HG02763 (cell line): ENCODE results near the gene COL4A2.
"Not testable (repeated sequence)": the region's sequence is repeated elsewhere in the genome, so short reads cannot be mapped to it uniquely, and the experiment has no call there.

Source experiments
- ATAC-seq: cut with Tn5 transposase; IDR thresholded peaks from one replicate; pipeline ENCODE4 v1.9.1; 2021; ENCODE audit warnings: mild to moderate bottlenecking, moderate library complexity; ENCODE audit not compliant: unreplicated experiment

The COL4A2 gene

DNA sequence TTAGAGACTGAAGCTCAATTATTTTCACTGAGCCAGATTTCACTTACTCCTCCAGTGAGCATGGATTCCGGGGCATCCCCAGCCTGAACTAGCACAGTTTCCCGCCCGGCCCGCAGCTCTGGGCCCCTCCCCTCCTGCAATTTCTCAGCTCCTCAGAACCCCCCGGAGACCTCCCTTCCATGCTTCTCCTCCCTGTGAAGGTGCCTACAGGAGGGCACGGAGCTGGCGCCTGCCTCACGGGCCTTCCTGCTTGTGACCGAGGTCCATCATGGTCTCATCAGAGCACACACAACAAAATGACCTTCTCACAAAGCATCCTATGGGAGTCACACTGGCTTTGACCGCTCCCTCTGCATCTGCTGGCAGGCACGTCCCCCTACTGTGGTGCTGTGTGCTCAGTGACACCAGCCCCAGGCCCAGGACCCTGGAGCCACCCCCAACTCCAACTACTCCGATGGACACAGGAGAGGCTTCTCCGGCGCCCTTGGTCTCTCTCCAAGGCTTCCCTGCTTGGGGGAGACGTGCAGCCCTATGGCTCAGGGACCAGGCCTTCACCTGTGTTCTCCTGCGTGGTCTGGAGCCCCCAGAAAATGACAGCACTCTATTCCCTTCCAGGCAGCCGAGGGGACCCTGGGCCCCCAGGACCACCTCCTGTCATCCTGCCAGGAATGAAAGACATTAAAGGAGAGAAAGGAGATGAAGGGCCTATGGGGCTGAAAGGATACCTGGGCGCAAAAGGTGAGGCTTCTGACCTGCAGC is 177.4 kb downstream of the COL4A2 start:
- ATAC-seq = no peak

DNA sequence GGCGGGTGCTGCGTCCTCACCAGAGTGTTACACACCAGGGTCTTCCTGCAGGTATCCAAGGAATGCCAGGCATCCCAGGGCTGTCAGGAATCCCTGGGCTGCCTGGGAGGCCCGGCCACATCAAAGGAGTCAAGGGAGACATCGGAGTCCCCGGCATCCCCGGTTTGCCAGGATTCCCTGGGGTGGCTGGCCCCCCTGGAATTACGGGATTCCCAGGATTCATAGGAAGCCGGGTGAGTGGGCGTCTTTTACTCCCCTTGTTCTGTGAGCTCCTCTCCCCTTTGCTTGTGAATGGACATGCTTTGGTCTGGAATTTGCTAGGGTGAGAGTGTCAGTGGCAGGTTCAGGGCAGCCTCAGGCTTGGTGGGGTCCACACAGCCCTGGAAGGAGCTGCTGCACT is 178.5 kb downstream of the COL4A2 start:
- ATAC-seq = no peak

DNA sequence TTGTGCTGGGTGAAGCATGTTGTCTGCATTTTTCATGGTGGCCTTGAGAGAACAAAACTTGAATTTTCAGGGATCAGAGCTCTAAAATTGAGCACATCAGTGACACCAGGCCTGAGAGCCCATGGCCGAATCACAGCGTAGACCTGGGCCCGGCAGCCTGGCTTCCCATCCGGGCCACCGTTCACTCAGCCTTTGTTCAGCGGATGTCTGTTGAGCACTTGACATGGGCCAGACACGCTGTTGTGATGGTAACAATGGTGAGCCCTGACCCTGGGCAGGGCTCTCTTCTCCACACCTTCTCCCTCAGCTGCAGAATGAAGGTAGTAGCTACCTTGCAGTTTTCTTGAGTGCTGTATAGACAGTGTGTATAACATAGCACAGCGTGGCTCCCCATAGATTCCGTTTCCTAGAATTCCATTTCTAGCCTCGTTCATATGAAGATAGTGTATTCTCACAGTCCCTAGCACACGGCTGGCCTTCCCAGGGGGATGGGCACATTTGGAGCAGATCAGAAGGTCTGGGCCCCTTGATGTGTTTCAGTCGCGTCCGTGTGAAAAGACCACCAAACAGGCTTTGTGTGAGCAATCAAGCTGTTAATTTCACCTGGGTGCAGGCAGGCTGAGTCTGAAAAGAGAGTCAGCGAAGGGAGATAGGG is 179.1 kb downstream of the COL4A2 start:
- no peak for ATAC-seq

DNA sequence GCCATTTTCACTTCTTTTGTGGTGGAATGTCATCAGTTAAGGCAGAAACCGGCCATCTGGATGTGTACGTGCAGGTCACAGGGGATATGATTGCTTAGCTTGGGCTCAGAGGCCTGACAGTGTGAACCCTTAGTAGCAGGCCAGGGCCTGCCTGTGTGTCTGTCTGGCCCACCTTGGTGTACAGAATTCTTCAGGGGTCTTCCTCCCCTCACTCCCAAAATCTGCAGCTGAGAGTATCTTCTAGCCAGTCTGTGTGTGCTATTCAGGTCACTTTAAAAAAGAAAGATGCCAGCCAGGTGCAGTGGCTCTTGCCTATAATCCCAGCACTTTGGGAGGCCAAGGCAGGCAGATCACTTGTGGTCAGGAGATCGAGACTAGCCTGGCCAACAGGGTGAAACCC is 179.8 kb downstream of the COL4A2 start:
- not testable (repeated sequence) for ATAC-seq

DNA sequence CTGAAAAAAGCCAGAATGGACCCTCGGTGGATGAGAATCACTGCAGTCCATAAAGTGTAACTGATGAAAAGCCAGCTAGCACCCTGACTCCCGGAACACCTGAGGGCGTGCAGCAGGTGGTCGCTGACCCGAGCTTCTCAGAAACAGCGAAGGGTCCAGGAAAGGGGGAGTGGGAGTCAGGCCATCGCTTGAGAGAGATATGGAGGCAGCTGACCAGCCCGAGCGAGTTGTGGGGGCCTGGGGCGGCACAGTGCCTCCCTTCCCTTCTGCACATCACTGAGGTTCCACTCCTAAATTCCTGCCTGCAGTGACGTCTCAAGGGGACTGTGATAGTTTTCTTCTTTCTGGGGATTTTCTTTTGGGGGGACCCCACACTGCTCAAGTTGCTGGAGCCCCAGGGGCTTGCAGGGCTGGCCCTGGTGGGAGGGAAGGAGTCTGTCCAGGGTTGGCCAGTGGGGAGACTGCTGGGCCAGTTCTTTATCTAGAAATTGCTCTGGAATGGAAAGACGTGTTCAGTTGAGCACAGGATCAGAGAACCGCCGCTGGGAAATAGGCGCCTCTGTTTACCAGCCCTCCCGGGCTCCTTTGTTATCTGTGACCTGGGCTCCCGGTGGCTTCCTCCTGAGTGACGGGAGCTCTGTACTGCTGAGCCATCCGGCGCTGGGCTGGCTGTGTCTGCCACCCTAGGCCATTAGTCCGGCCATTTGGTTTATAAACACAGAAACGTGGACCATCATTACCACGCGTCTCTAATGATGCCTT is 183.1 kb downstream of the COL4A2 start:
- ATAC-seq = no peak

DNA sequence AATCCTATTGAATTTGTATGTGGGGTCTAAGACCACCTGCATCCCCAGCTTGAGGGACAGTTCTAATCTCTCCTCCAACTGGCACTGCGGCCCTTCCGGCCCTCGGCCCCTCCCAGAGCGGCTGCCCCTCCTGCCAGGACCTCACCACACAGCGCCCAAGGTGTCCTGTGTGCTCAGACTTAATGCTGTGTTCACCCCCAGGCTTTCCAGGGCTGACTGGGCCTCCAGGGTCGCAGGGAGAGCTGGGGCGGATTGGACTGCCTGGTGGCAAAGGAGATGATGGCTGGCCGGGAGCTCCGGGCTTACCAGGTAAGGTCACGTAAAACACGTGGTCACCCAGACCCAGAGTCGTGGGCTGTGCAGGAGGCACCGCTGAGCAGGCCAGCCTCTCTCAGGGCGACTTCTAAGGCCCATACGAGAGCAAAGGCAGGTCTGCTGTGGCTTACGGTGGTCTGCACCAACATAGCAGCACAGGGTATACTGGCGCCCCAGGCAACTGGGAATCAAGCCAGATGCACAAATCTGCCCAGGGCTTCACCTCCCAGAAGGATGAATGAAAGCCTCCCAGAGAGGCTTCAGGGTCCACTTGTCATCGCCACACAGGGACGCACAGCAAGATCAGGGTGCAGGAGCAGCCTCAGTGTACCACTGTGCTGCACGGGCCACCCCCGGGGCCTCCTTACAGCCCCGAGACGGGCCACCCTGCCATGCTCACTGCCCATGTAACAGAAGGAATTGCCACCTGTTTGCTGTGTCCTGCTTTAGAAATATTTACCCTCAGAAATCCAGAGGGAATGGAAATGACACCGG is 185.0 kb downstream of the COL4A2 start:
- ATAC-seq = no peak

DNA sequence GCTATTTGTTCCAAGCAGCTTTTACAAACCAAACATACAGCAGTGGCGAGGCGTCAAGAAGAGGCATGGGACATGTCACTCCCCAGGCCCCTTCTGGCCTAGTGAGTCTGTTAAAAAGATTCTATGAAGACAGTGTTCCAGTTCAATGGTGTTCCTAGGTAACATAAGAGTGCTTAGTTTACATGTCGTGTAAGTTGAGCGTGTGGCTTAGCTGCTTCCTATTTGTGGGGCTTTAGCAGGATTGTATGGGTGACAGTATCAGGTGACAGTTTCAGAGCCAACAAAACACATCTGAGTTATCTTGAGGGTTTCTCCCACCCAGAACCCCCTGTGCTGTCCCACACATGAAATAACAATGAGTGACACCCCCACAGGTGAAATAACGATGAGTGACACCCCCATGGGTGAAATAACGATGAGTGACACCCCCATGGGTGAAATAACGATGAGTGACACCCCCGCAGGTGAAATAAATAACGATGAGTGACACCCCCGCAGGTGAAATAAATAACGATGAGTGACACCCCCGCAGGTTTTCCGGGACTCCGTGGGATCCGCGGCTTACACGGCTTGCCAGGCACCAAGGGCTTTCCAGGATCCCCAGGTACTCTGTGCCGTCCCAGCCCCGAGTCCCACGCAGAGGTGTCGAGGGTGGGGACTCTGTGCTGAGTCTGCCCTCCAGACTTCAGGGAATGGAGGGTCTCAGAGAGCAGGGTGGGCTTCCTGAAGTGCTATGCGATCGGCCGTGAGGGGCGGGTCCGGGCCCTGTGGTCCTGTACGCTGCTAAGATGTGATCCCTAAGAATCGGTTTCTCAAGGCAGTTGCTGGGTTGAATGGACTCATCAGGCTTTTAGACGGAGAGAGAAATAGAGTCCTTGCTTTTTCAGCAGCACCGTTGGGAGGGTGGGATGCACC is 185.9 kb downstream of the COL4A2 start:
- no peak for ATAC-seq

DNA sequence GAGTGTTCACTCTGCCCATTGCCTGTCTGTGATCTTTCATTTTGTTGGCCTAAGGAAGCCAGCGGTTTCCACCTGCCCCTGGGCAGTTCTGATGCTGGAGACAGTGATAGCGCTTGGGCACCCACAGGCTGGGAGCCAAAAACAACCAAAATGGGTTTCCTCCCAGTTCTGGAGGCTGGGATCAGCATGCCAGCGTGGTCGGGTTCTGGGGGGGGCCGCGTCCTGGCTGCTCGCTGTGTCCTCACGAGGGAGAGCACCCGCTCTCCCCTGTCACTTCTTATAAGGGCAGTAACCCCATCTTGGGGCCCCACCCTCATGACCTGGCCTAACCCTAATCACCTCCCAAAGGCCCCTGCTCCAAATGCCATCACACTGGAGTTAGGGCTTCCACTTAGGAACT is 186.5 kb downstream of the COL4A2 start:
- no peak for ATAC-seq

DNA sequence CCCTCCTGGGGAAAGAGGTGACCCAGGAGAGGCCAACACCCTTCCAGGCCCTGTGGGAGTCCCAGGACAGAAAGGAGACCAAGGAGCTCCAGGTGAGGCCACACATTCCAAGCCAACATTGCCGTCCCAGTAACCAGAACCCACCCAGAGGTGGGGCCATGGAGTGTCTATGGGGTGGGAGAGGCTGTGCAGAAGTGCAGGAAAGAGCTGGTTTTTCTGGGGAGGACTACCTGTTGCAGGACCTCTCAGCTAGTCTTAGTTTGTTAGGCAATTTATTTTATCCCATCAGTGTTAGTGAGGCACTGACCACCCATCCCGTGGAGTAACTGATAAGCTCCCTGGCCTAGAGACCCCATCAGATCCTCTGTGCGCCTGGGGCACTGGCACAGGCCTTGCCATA is 188.3 kb downstream of the COL4A2 start:
- no peak for ATAC-seq

DNA sequence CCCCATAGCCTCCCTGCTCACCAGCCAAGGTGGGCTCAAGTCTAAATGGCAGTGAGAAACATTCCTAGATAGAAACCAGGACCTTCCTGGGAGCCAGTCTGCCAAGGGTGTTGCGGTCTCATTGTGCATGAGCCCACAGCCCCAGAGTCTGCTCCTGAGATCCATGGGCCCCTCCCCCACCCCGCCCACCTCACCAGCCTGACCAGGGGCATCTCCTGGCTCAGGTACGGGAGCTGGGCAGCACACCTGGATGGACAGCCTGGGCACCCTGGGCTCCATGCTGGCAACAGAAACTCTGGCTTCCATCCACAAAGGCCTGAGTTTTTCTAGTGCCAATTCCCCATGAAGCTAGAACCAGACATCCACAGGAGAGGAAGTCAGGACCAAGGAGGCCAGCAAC is 188.8 kb downstream of the COL4A2 start:
- no peak for ATAC-seq

DNA sequence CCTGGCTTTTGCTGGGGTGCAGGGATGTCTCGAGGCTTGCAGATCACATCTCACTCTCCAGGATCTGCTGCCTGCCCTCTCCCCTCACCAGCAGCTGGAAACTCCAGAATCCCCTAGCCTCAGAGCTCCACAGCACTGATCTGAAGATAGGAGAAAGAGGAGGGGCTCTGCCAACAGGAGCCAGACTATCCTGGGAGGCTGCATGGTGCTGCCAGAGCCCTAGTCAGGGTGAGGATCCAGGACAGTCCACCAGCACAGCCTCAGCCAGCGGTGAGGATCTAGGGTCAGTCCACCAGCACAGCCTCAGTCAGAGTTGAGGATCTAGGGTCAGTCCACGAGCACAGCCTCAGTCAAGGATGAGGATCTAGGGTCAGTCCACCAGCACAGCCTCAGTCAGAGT is 189.2 kb downstream of the COL4A2 start:
- no peak for ATAC-seq

DNA sequence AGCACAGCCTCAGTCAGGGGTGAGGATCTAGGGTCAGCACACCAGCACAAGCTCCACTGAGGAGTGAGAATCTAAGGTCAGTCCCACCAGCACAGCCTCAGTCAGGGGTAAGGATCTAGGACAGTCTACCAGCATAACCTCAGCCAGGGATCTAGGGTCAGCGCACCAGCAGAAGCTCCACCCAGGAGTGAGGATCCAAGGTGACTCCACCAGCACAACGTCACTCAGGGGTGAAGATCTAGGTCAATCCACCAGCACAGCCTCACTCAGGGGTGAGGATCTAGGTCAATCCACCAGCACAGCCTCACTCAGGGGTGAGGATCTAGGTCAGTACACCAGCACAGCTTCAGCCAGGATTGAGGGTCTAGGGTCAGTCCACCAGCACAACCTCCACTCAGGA is 189.9 kb downstream of the COL4A2 start:
- no peak for ATAC-seq

DNA sequence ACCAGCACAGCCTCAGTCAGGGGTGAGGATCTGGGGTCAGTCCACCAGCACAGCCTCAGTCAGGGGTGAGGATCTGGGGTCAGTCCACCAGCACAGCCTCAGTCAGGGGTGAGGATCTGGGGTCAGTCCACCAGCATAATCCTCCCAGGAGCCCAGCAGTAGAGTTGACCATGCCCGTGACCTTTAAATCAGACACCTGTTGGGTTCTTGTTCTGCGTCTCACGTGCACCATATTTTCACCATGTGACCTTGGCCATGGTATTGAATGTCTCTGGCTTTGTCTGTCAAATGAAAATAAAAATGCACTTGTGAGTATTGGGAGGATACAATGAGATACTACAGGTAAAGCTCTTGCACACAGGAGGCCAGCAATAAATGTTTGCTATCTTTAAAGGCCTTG is 190.8 kb downstream of the COL4A2 start:
- not testable (repeated sequence) for ATAC-seq

DNA sequence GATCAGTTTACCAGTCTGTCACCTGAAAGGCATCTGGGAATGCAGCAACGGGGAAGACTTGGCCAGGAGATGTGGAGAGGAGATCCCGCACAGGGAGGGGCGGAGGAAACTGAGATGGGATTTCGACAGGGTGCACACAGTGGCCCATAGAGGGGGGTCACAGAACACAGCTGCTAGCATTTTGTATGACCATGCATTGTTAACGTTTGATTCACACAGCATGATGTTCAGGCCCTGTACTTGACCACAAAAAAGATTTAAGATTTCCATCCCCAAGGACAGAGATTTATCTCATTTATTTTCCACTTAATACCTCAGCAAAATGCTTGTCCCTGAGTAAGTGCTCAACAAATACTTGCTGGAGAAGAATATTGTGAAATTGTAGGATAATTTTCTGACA is 191.2 kb downstream of the COL4A2 start:
- ATAC-seq = no peak

DNA sequence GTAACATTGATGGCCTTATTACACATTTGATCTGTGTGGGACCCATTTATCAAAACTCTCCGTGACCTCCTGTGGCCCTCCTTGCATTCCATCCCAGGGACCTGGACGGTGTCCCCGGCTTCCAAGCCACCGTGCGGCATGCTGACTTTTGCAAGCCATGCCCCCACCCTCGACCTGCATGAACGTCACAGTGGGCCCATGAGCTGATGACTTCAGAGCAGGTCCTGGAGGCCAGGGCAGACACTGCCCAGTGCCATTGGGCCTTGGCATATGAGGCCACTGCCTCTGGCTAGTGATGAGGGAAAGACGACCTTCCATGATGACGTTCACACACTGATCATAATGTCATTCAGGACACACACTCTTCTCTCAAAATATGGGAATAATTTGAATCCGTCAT is 191.7 kb downstream of the COL4A2 start:
- ATAC-seq = no peak

DNA sequence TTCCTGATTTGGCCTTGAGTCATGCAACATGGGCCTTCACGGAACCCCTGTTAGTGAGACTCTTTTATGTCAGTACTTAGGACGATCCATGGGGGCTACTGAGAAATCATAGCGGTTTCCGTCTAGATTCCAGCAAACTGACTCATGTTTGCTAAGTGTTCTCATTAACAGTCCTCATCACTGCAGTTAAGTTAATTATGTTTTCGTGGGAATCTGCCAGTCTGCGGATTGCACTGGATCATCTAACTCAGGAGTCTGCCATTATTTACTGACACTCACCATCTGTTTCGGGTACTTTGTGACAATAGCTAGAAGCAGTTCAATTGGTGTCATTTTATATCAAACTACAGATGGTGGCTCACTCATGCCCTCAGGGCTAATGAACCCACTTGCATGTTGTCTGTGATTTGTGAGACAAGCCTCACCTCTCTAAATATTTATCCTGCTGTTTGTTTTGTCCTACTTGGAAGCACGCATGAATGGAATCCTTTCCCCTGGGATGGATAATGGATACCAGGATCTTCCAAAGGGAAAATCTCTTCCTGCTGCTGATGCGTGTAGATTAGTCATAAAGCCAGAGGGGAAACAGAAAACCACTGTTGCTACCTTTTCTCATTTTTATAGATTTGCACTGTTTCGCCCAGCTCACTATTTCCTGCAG is 192.7 kb downstream of the COL4A2 start:
- no peak for ATAC-seq

DNA sequence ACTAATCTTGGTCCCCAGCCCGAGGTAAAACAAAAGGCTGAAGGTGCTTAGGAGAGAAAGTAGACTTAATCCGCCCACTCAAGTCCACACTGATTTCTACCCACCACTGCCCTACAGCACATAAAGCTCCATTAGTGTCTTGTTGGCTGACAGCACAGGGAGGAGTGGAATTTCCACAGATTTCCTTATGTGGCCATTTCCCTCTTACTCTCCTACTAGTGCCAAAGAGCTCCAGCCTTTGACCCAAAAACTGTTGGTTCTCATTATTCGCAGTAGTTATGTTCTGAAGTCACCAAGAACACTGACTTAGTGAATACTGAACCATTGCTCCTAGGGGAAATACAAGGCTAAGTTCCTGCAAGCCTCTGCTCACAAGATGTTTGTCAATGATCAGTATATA is 193.3 kb downstream of the COL4A2 start:
- no peak for ATAC-seq

DNA sequence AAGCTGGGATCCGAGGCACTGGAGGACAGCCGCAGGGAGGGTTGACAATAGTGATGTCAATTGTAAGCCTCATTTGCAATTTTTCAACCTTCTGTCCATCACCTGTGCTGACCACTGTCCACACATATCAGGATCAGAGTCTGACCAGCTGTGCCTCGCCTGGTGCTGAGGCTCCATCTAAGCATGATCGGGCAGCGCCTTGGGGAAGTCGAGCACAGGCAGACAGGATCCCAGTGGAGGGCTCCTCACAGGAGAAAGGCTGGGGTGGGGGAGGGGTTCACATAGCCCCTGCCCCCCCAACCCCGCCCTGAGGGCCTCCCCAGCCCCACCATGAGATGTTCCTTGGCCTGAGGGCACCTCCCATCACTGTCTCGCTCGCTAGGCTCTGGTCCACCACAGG is 194.1 kb downstream of the COL4A2 start:
- ATAC-seq = no peak

DNA sequence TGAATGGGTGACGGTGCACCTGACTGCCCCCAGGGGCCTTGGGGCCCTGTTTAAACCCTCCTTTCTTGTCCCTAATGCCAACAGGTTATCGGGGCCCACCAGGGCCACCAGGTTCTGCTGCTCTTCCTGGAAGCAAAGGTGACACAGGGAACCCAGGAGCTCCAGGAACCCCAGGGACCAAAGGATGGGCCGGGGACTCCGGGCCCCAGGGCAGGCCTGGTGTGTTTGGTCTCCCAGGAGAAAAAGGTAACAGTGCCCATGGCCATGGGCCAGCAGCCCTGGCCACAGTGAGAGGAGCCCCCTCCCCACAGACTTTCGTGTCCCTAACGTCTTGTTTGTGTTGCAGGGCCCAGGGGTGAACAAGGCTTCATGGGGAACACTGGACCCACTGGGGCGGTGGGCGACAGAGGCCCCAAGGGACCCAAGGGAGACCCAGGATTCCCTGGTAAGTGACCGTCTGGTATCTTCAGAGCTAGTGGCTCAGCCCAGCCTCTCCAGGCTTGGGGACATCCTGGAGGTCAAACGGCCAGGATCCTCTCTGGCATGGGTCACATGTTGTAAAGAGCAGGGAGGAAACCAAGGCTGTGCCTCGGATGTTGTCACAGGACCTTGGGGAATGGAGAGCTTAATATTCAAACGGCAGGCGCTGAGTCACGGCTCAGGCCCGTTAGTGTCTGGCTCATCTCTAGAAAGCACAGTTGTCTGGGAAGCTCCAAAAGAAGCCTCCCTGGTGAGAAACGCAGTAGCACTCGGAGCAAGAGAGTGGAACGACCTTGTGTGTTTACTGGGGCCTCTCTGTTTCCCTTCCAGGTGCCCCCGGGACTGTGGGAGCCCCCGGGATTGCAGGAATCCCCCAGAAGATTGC is 196.2 kb downstream of the COL4A2 start:
- no peak for ATAC-seq
